MM.1S (cell line): ENCODE measurements around the gene CCDC102A.

Experiments used
- DNase-seq: peaks from one replicate; pipeline ENCODE4 v3.0.0-alpha.2; 2015
- H2AFZ ChIP-seq: fragments of 300-600 bp; sonication (generic); 2 replicates; pipeline ENCODE4 v1.6.0; 2016; ENCODE audit warnings: antibody characterized with exemption, low read length
- H3F3A ChIP-seq: fragments of 300-600 bp; sonication (generic); 2 replicates; pipeline ENCODE4 v1.6.1; 2016; ENCODE audit warnings: mild to moderate bottlenecking, antibody characterized with exemption, low read length, moderate library complexity, mixed read lengths; ENCODE audit not compliant: insufficient read depth
- H3K27ac ChIP-seq: fragments of 300-600 bp; sonication (generic); 2 replicates; pipeline ENCODE4 v1.5.1; 2016; ENCODE audit warnings: mild to moderate bottlenecking, low read length
- H3K27me3 ChIP-seq: fragments of 300-600 bp; sonication (generic); replicated peaks from 2 replicates; pipeline ENCODE4 v1.6.0; 2016; ENCODE audit warnings: low read length; ENCODE audit not compliant: insufficient read depth
- H3K36me3 ChIP-seq: fragments of 300-600 bp; sonication (generic); replicated peaks from 2 replicates; pipeline ENCODE4 v1.6.1; 2016; ENCODE audit warnings: mild to moderate bottlenecking, low read length, mixed read lengths; ENCODE audit not compliant: insufficient read depth
- H3K4me1 ChIP-seq: fragments of 300-600 bp; sonication (generic); 2 replicates; pipeline ENCODE4 v1.6.1; 2016; ENCODE audit warnings: low read length, mixed read lengths
- H3K4me2 ChIP-seq: fragments of 300-600 bp; sonication (generic); 2 replicates; pipeline ENCODE4 v1.6.0; 2016; ENCODE audit warnings: low read depth, low read length
- H3K4me3 ChIP-seq: fragments of 300-600 bp; sonication (generic); 2 replicates; pipeline ENCODE4 v1.5.1; 2016; ENCODE audit warnings: low read length, mixed read lengths
- H3K79me2 ChIP-seq: fragments of 300-600 bp; sonication (generic); 2 replicates; pipeline ENCODE4 v1.6.1; 2016; ENCODE audit warnings: mixed run types, low read length, mixed read lengths
- H3K9ac ChIP-seq: fragments of 300-600 bp; sonication (generic); 2 replicates; pipeline ENCODE4 v1.6.1; 2016; ENCODE audit warnings: low read length, mixed read lengths
- H3K9me2 ChIP-seq: fragments of 300-600 bp; sonication (generic); replicated peaks from 2 replicates; pipeline ENCODE4 v1.6.1; 2016; ENCODE audit warnings: mild to moderate bottlenecking, low read length, mixed read lengths; ENCODE audit not compliant: insufficient read depth
- H3K9me3 ChIP-seq: fragments of 300-600 bp; sonication (generic); replicated peaks from 2 replicates; pipeline ENCODE4 v1.6.1; 2016; ENCODE audit warnings: mild to moderate bottlenecking, low read length, mixed read lengths; ENCODE audit not compliant: insufficient read depth
- H4K20me1 ChIP-seq: fragments of 300-600 bp; sonication (generic); 2 replicates; pipeline ENCODE4 v1.6.1; 2016; ENCODE audit warnings: mild to moderate bottlenecking, low read length, moderate library complexity, mixed read lengths; ENCODE audit not compliant: insufficient read depth
- CTCF ChIP-seq: fragments of 300-600 bp; sonication (generic); IDR thresholded peaks from 2 replicates; pipeline ENCODE4 v1.5.1; 2016; ENCODE audit warnings: antibody characterized with exemption, low read length, mixed read lengths
- EZH2 ChIP-seq: fragments of 300-600 bp; sonication (generic); optimal IDR thresholded peaks from 2 replicates; pipeline ENCODE3; 2017; ENCODE audit warnings: low read depth, mild to moderate bottlenecking, antibody characterized with exemption, low read length, mixed read lengths
- EZH2phosphoT487 ChIP-seq: fragments of 300-600 bp; sonication (generic); IDR thresholded peaks from 2 replicates; pipeline ENCODE4 v1.6.1; 2018; ENCODE audit warnings: antibody characterized with exemption, low read length

CCDC102A gene

DNA sequence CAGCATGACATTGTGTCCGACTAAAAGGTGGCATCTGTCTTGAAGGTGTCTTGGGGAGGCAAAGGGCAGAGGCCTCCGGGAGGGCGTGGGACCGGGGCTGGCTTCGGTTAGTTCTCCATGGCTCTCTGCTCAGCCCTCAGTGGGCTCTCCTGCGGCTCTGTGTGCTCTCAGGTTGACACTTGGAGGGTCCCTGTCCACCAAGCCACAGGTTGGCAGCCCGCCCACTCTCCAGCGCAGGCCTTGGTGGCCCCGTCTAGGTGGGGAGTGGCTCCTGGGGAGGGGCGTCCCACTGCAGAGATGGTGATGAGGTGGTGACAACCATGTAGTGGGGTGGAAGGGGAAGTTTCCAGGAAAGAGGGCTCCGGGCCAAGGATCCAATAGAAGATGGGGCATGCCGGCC, 37.7 kb upstream of the CCDC102A start:
- Histone ChIP-seq H3K27me3 (no peaks in the 10 kb centered on the region), H3K4me3 (no peak overlapping the region), H3F3A (no peaks in the 10 kb centered on the region), H3K4me2 (no peak overlapping the region), H3K36me3 (no peaks in the 10 kb centered on the region; the same call in 1 of the 2 replicates), H2AFZ (no peak overlapping the region), H3K27ac (no peak overlapping the region), H3K9me2 (no peaks in the 10 kb centered on the region), H3K4me1 (0 out of 2 replicates have a peak, but pooled peaks cover 3% of the 10 kb centered on the region), H3K9me3 (no peaks in the 10 kb centered on the region), H4K20me1 (no peaks in the 10 kb centered on the region), H3K79me2 (no peaks in the 10 kb centered on the region), H3K9ac (no peak overlapping the region)
- no peak for DNase-seq
- TF ChIP-seq EZH2 (no peak), EZH2phosphoT487 (no peak), CTCF (no peak)

DNA sequence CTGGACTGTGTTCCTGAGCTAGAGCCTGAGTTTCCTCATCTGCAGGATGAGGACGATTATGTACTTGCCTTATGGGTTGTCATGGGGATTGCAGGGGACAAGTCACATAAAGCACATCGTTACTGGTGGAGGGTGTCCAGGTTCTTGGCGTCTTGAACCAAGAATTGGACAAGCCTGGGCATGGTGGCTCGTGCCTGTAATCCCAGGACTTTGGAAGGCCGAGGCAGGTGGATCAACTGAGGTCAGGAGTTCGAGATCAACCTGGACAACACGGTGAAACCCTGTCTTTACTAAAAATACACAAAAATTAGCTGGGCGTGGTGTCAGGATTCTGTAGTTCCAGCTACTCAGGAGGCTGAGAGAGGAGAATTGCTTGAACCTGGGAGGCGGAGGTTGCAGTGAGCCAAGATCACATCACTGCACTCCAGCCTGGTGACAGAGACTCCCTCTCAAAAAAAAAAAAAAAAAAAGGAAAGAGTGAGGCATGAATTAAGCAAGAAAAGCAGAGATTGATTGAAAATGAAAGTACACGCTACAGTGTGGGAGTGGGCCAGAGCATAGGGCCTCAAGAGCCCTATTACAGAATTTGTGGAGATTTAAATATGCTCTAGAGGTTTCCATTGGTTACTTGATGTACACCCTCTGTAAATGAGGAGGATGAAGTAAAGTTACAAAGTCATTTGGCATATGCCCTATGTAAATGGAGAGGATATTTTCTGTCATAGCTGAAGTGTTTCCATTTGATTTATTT, 36.8 kb upstream of the CCDC102A start:
- H3K4me2 ChIP-seq: no peak overlapping the region
- TF ChIP-seq EZH2 (no peak), EZH2phosphoT487 (no peak), CTCF (no peak)
- no peaks in the 10 kb centered on the region for H3K9me3 ChIP-seq

GRCh38 chr16:57571098-57571497, 34.7 kb upstream of the CCDC102A start:
- no peaks in the 10 kb centered on the region; the same call in 1 of the 2 replicates for H3K36me3 ChIP-seq
- H3K9ac ChIP-seq: no peak overlapping the region
- H3K27me3 ChIP-seq: no peaks in the 10 kb centered on the region
- H3K27ac ChIP-seq: no peak overlapping the region
- no peaks in the 10 kb centered on the region for H3K79me2 ChIP-seq
- TF ChIP-seq EZH2 (no peak), CTCF (no peak), EZH2phosphoT487 (no peak)
- H3K4me3 ChIP-seq: no peak overlapping the region
- H3F3A ChIP-seq: no peaks in the 10 kb centered on the region
- no peak for DNase-seq
- no peaks in the 10 kb centered on the region for H4K20me1 ChIP-seq
- H3K4me1 ChIP-seq: no peaks in the 10 kb centered on the region
- no peaks in the 10 kb centered on the region for H3K9me3 ChIP-seq
- no peak overlapping the region for H2AFZ ChIP-seq
- no peaks in the 10 kb centered on the region for H3K9me2 ChIP-seq
- no peak overlapping the region for H3K4me2 ChIP-seq

More for the DNA sequence above, 36.8 kb upstream of the CCDC102A start:
- Histone ChIP-seq H3K27me3 (no peaks in the 10 kb centered on the region), H2AFZ (no peak overlapping the region), H3K4me3 (no peak overlapping the region), H3K4me1 (0 out of 2 replicates have a peak, but pooled peaks cover 3% of the 10 kb centered on the region), H3F3A (no peaks in the 10 kb centered on the region), H3K79me2 (no peaks in the 10 kb centered on the region), H3K36me3 (no peaks in the 10 kb centered on the region; the same call in 1 of the 2 replicates), H4K20me1 (no peaks in the 10 kb centered on the region), H3K9ac (no peak overlapping the region), H3K9me2 (no peaks in the 10 kb centered on the region), H3K27ac (no peak overlapping the region)
- DNase-seq: no peak
